Lung (tissue), 12 donors: Measurements from ENCODE around the gene LRPAP1. TPM values are rescaled to one million over a fixed set of nuclear protein-coding genes. Genes with fewer than 3 reads are reported as not detected.
"Not testable (repeated sequence)": the region's sequence is repeated elsewhere in the genome, so short reads cannot be mapped to it uniquely, and the experiment has no call there.

Experiments used
- ATAC-seq: fragments of 200-7000 bp; cut with Tn5 transposase; one replicate; pipeline ENCODE4 v1.9.1; 2020; ENCODE audit warnings: moderate number of reproducible peaks; ENCODE audit not compliant: insufficient read depth, low FRiP score
- DNase-seq, 3 donors: peaks; one replicate each; pipeline ENCODE4 v3.0.0-alpha.2; 2013 to 2017
- H3K27ac ChIP-seq, 2 donors: one replicate each; pipeline ENCODE4 v1.5.1; 2013; ENCODE audit warnings: mild to moderate bottlenecking in 2 of 2, moderate library complexity in 2 of 2, control low read depth in 1 of 2, inconsistent platforms in 1 of 2, low read depth in 1 of 2, low read length in 1 of 2
- H3K27me3 ChIP-seq, 3 donors: one replicate each; pipeline ENCODE4 v1.5.1; 2013; ENCODE audit warnings: low read length in 2 of 3; ENCODE audit not compliant: control insufficient read depth in 3 of 3, insufficient read depth in 3 of 3
- H3K36me3 ChIP-seq, 4 donors: one replicate each; pipeline ENCODE4 v1.5.1; 2013; ENCODE audit warnings: low read length in 4 of 4, mild to moderate bottlenecking in 1 of 4, moderate library complexity in 1 of 4; ENCODE audit not compliant: control insufficient read depth in 4 of 4, insufficient read depth in 4 of 4
- H3K4me1 ChIP-seq, 5 donors: one replicate each; pipeline ENCODE4 v1.5.1; 2013; ENCODE audit warnings: low read length in 5 of 5, mild to moderate bottlenecking in 2 of 5, moderate library complexity in 1 of 5; ENCODE audit not compliant: control insufficient read depth in 5 of 5, insufficient read depth in 5 of 5
- H3K4me3 ChIP-seq: one replicate; pipeline ENCODE4 v1.5.1; 2013; ENCODE audit warnings: mild to moderate bottlenecking, control low read depth, moderate library complexity
- H3K9ac ChIP-seq, 2 donors: one replicate each; pipeline ENCODE4 v1.5.1; 2013; ENCODE audit warnings: low read length in 2 of 2, control low read depth in 1 of 2; ENCODE audit not compliant: insufficient read depth in 1 of 2
- H3K9me3 ChIP-seq, 4 donors: one replicate each; pipeline ENCODE4 v1.5.1; 2013; ENCODE audit warnings: low read length in 3 of 4, mild to moderate bottlenecking in 1 of 4, moderate library complexity in 1 of 4; ENCODE audit not compliant: control insufficient read depth in 4 of 4, insufficient read depth in 3 of 4
- WGBS, 2 donors: extraction: QIAGEN DNeasy Blood & Tissue Kit; methylation state at CpG; one replicate each; pipeline ENCODE4 v1.1.7; 2013; 5-methylcytosine and 5-hydroxymethylcytosine counted together
- polyA plus RNA-seq, 2 donors: library from polyadenylated mRNA; stranded (reverse); fragments of 200-250 nt; gene quantifications; one replicate each; pipeline ENCODE4 v1.2.1, GENCODE V29; 2013
- total RNA-seq, 2 donors: library from RNA; depleted of rRNA in 1 of 2; stranded (reverse); fragments of >200 nt in 1 of 2; gene quantifications; one replicate each; pipeline ENCODE4 v1.2.1, GENCODE V29; 2014 to 2021
- TF ChIP-seq, protein P1 (sequence below): IDR thresholded peaks from 2 replicates; pipeline ENCODE4 v1.5.1; 2012; ENCODE audit warnings: mild to moderate bottlenecking; ENCODE audit errors: control extremely low read depth, extremely low read depth
- donor health status: control.
- donor health status: control.
- donor health status: Bipolar disorder and iron deficiency.
- donor health status: healthy.
- donor health status: DM: yes; HTN: yes; CAD: no.

Gene LRPAP1
- total and polyA plus RNA-seq, 4 donors: 46.1 to 289 (median 208) TPM

- H3K9ac ChIP-seq: no peak overlapping the region
- DNase-seq (no peak), ATAC-seq (no peak)
- no peak overlapping the region for H3K27ac ChIP-seq
- H3K4me3 ChIP-seq: no peak overlapping the region
- no peaks in the 10 kb centered on the region for H3K9me3 ChIP-seq
- H3K4me1 ChIP-seq: no peaks in the 10 kb centered on the region
- TF ChIP-seq, protein P1, sequence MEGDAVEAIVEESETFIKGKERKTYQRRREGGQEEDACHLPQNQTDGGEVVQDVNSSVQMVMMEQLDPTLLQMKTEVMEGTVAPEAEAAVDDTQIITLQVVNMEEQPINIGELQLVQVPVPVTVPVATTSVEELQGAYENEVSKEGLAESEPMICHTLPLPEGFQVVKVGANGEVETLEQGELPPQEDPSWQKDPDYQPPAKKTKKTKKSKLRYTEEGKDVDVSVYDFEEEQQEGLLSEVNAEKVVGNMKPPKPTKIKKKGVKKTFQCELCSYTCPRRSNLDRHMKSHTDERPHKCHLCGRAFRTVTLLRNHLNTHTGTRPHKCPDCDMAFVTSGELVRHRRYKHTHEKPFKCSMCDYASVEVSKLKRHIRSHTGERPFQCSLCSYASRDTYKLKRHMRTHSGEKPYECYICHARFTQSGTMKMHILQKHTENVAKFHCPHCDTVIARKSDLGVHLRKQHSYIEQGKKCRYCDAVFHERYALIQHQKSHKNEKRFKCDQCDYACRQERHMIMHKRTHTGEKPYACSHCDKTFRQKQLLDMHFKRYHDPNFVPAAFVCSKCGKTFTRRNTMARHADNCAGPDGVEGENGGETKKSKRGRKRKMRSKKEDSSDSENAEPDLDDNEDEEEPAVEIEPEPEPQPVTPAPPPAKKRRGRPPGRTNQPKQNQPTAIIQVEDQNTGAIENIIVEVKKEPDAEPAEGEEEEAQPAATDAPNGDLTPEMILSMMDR: no peak
- H3K27me3 ChIP-seq: no peaks in the 10 kb centered on the region
- no peaks in the 10 kb centered on the region for H3K36me3 ChIP-seq
- 92 to 95% methylated on average over 24 of the region's 24 CpGs for WGBS, 2 donors
Observed at GRCh38 chr4:3563403-3563802, 31.2 kb upstream of the LRPAP1 start.

DNA sequence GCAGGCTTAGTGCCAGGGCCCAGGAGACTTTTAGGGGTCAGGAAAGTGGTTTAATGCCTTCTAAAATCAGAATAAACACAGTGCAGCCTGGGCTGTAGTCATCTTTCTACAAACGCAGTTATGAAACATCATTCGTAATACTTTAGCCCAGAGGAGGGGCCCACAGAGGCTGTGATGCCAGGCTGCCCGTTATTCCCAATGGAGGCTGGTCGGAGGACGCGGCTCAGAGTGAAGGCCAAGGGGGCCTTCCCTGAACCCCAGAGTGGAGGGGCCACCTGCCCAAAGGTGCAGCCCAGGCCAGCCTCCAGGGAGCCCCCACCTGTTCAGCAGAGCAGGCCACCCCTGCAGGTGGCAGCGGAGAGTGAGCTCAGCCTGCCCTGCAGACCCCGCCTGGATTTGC is 29.9 kb upstream of the LRPAP1 start:
- H3K27me3 ChIP-seq, H3K9ac ChIP-seq, ATAC-seq, DNase-seq, H3K4me1 ChIP-seq, H3K9me3 ChIP-seq, H3K4me3 ChIP-seq, H3K27ac ChIP-seq, H3K36me3 ChIP-seq: not testable (repeated sequence)
- WGBS, 2 donors: 66 to 80% methylated on average over 6 of the region's 8 CpGs

GRCh38 chr4:3560465-3560864 is 28.2 kb upstream of the LRPAP1 start:
- not testable (repeated sequence) for H3K4me1 ChIP-seq, H3K36me3 ChIP-seq, ATAC-seq, H3K27me3 ChIP-seq, H3K27ac ChIP-seq, DNase-seq, H3K4me3 ChIP-seq, H3K9ac ChIP-seq, H3K9me3 ChIP-seq
- WGBS, 2 donors: 79 to 100% methylated on average over 1 of the region's 1 CpG

- ATAC-seq, DNase-seq, H3K27me3 ChIP-seq, H3K4me3 ChIP-seq, H3K36me3 ChIP-seq, H3K4me1 ChIP-seq, H3K9ac ChIP-seq, H3K9me3 ChIP-seq, H3K27ac ChIP-seq: not testable (repeated sequence)
- 66 to 77% methylated on average over 11 to 13 of the region's 13 CpGs for WGBS, 2 donors
Observed at GRCh38 chr4:3559381-3560290, 27.4 kb upstream of the LRPAP1 start.

DNA sequence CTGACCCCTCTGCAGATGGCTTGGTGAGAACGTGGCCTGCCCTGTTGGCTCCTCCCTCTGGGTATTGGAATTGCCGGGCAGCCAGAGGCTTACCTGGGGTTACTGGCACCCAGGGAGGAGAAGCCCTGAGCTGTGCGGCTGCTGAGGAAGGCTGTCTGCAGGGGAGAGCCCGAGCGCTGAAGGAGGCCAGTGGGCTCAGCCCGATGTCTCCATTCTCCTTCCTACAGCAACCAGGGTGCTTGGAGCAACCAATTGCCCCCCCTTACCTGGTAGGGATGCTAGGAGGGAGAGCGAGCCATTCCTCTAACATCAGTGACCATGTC is 26.3 kb upstream of the LRPAP1 start:
- not testable (repeated sequence) for DNase-seq, ATAC-seq, H3K9me3 ChIP-seq, H3K27me3 ChIP-seq, H3K36me3 ChIP-seq, H3K4me3 ChIP-seq, H3K9ac ChIP-seq, H3K27ac ChIP-seq, H3K4me1 ChIP-seq
- 72 to 74% methylated on average over 7 of the region's 7 CpGs for WGBS, 2 donors

GRCh38 chr4:3557676-3558513 is 25.7 kb upstream of the LRPAP1 start:
- H3K27me3 ChIP-seq, H3K36me3 ChIP-seq, H3K9ac ChIP-seq, H3K4me1 ChIP-seq, DNase-seq, H3K4me3 ChIP-seq, ATAC-seq, H3K9me3 ChIP-seq: not testable (repeated sequence)
- WGBS, 2 donors: 57 to 58% methylated on average over 16 to 17 of the region's 17 CpGs
- H3K27ac ChIP-seq: peak overlapping the region in 1 of 2 donors; percentile 45

GRCh38 chr4:3557088-3557492 is 24.9 kb upstream of the LRPAP1 start:
- H3K9ac ChIP-seq, H3K9me3 ChIP-seq, H3K4me3 ChIP-seq, H3K27me3 ChIP-seq, H3K4me1 ChIP-seq, DNase-seq, ATAC-seq, H3K27ac ChIP-seq, H3K36me3 ChIP-seq: not testable (repeated sequence)
- 29 to 33% methylated on average over 9 of the region's 9 CpGs for WGBS, 2 donors
